Adipose tissue (tissue), 3 donors: ENCODE data around the gene ZNF701. TPM values are rescaled to one million over a fixed set of nuclear protein-coding genes. Genes with fewer than 3 reads are reported as not detected.
A peak's percentile ranks its signal among the peaks of the same experiment; 100 is the strongest.
"Not testable (repeated sequence)": the region's sequence is repeated elsewhere in the genome, so short reads cannot be mapped to it uniquely, and the experiment has no call there.

ENCODE experiments used
- H3K27ac ChIP-seq: one replicate; pipeline ENCODE4 v1.5.1; 2013; ENCODE audit warnings: low read depth, low read length
- WGBS, 3 donors: extraction: QIAGEN DNeasy Blood & Tissue Kit; methylation state at CpG; one replicate each; pipeline ENCODE4 v1.1.7; 2013; 5-methylcytosine and 5-hydroxymethylcytosine counted together
- polyA plus RNA-seq, 3 donors: library from polyadenylated mRNA; stranded (reverse); fragments of 200-250 nt; gene quantifications; one replicate each; pipeline ENCODE4 v1.2.3, GENCODE V29; 2013
- donor health status: healthy with polysubstance abuse.
- donor health status: Bipolar disorder and iron deficiency.
- donor health status: healthy.

ZNF701 gene
- polyA plus RNA-seq, 3 donors: 2.5 to 9.0 (median 2.9) TPM

GRCh38 chr19:52558732-52559445 lies 11.2 kb upstream of the ZNF701 start:
- 68 to 78% (median 74%) methylated on average over 5 of the region's 5 CpGs for WGBS, 3 donors
- H3K27ac ChIP-seq: not testable (repeated sequence)

GRCh38 chr19:52561611-52562010 lies 8.5 kb upstream of the ZNF701 start:
- 95 to 98% (median 96%) methylated on average over 8 of the region's 8 CpGs for WGBS, 3 donors
- H3K27ac ChIP-seq: not testable (repeated sequence)

GRCh38 chr19:52566121-52566520 lies 4.0 kb upstream of the ZNF701 start:
- 82 to 95% (median 93%) methylated on average over 6 of the region's 6 CpGs for whole genome bisulfite sequencing, 3 donors
- no peak overlapping the region for H3K27ac ChIP-seq

GRCh38 chr19:52566588-52566987 lies 3.5 kb upstream of the ZNF701 start:
- H3K27ac ChIP-seq: no peak overlapping the region
- 82 to 95% (median 93%) methylated on average over 2 of the region's 2 CpGs for WGBS, 3 donors

- no peak overlapping the region for H3K27ac ChIP-seq
- 97 to 100% (median 98%) methylated on average over 14 of the region's 14 CpGs for WGBS, 3 donors
Measured at GRCh38 chr19:52567921-52568320, 2.2 kb upstream of the ZNF701 start.

GRCh38 chr19:52569638-52569999 lies 468 bp upstream of the ZNF701 start:
- 4 to 9% (median 8%) methylated on average over 13 of the region's 13 CpGs for WGBS, 3 donors
- not testable (repeated sequence) for H3K27ac ChIP-seq

- WGBS, 3 donors: 29 to 61% (median 55%) methylated on average over 39 of the region's 39 CpGs
- H3K27ac ChIP-seq: no peak overlapping the region
Measured at GRCh38 chr19:52584736-52585440, 14.8 kb downstream of the ZNF701 start.

GRCh38 chr19:52585604-52586003 lies 15.5 kb downstream of the ZNF701 start:
- no peak overlapping the region for H3K27ac ChIP-seq
- WGBS, 3 donors: 78 to 92% (median 91%) methylated on average over 6 of the region's 6 CpGs

GRCh38 chr19:52590728-52591127 lies 20.6 kb downstream of the ZNF701 start:
- WGBS, 3 donors: 89 to 91% (median 90%) methylated on average over 5 of the region's 5 CpGs
- H3K27ac ChIP-seq: no peak overlapping the region

GRCh38 chr19:52592301-52592700 lies 22.2 kb downstream of the ZNF701 start:
- no peak overlapping the region for H3K27ac ChIP-seq
- 65 to 97% (median 97%) methylated on average over 3 of the region's 3 CpGs for WGBS, 3 donors

GRCh38 chr19:52593441-52593840 lies 23.4 kb downstream of the ZNF701 start:
- WGBS, 3 donors: 95% methylated on average over 11 to 16 of the region's 25 CpGs; no CpG with 5 or more reads in 1 of the 3 donors

GRCh38 chr19:52599241-52599640 lies 29.2 kb downstream of the ZNF701 start:
- H3K27ac ChIP-seq: no peak overlapping the region
- WGBS, 3 donors: 57 to 91% (median 84%) methylated on average over 3 of the region's 3 CpGs

More at GRCh38 chr19:52593441-52593840, 23.4 kb downstream of the ZNF701 start:
- H3K27ac ChIP-seq: not testable (repeated sequence)

- WGBS, 3 donors: 1 to 2% (median 2%) methylated on average over 15 of the region's 15 CpGs
Measured at GRCh38 chr19:52600639-52601024, 30.5 kb downstream of the ZNF701 start.

GRCh38 chr19:52601025-52601973 lies 31.2 kb downstream of the ZNF701 start:
- 0 to 1% (median 1%) methylated on average over 61 to 62 of the region's 62 CpGs for WGBS, 3 donors
- no peak overlapping the region for H3K27ac ChIP-seq

More at GRCh38 chr19:52600639-52601024, 30.5 kb downstream of the ZNF701 start:
- peak overlapping the region; percentile 43 for H3K27ac ChIP-seq

- H3K27ac ChIP-seq: not testable (repeated sequence)
- WGBS, 3 donors: 47 to 62% (median 60%) methylated on average over 3 of the region's 3 CpGs
Measured at GRCh38 chr19:52601974-52602366, 31.9 kb downstream of the ZNF701 start.

- 71 to 93% (median 82%) methylated on average over 2 of the region's 2 CpGs for WGBS, 3 donors
- H3K27ac ChIP-seq: no peak overlapping the region
Measured at GRCh38 chr19:52602941-52603340, 32.9 kb downstream of the ZNF701 start.

- WGBS, 3 donors: 77 to 84% (median 80%) methylated on average over 14 of the region's 14 CpGs
- no peak overlapping the region for H3K27ac ChIP-seq
Measured at GRCh38 chr19:52603558-52604207, 33.6 kb downstream of the ZNF701 start.

- WGBS, 3 donors: 93 to 98% (median 97%) methylated on average over 5 of the region's 5 CpGs
Measured at GRCh38 chr19:52613299-52613906, 43.3 kb downstream of the ZNF701 start.

More at GRCh38 chr19:52613299-52613906, 43.3 kb downstream of the ZNF701 start:
- H3K27ac ChIP-seq: no peak overlapping the region
